GM12873 (cell line): ENCODE measurements around the gene SCNN1A.

Experiments
- TF ChIP-seq, protein P1 (sequence below): IDR thresholded peaks from 2 replicates; pipeline ENCODE4 v1.5.1; 2012; ENCODE audit warnings: low read depth, mild to moderate bottlenecking, moderate library complexity, low read length, control low read depth; ENCODE audit not compliant: insufficient read depth; ENCODE audit errors: missing control alignments

SCNN1A gene

DNA sequence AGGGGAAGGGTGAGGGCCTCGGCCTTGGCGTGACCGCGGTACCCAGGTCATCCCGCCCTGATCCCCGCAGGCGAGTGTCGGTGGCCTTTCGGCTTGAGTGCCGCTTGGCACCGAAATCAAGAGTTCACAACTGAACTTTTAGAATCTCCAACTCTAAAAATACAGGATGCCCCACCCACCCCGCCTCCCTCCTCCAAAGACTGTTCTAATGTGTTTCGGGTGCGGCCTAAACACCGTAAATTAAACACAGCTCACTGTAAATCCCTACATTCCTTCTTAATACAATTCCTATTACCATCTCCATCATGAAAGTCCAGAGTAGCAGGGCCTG is 11.4 kb downstream of the SCNN1A start:
- TF ChIP-seq, protein P1, sequence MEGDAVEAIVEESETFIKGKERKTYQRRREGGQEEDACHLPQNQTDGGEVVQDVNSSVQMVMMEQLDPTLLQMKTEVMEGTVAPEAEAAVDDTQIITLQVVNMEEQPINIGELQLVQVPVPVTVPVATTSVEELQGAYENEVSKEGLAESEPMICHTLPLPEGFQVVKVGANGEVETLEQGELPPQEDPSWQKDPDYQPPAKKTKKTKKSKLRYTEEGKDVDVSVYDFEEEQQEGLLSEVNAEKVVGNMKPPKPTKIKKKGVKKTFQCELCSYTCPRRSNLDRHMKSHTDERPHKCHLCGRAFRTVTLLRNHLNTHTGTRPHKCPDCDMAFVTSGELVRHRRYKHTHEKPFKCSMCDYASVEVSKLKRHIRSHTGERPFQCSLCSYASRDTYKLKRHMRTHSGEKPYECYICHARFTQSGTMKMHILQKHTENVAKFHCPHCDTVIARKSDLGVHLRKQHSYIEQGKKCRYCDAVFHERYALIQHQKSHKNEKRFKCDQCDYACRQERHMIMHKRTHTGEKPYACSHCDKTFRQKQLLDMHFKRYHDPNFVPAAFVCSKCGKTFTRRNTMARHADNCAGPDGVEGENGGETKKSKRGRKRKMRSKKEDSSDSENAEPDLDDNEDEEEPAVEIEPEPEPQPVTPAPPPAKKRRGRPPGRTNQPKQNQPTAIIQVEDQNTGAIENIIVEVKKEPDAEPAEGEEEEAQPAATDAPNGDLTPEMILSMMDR: no peak

- TF ChIP-seq, protein P1: no peak
Measured at GRCh38 chr12:6363330-6364043, 11.9 kb downstream of the SCNN1A start.

- TF ChIP-seq, protein P1: no peak
Measured at GRCh38 chr12:6363010-6363329, 12.4 kb downstream of the SCNN1A start.

GRCh38 chr12:6362403-6362802 is 13.0 kb downstream of the SCNN1A start:
- TF ChIP-seq, protein P1: no peak

DNA sequence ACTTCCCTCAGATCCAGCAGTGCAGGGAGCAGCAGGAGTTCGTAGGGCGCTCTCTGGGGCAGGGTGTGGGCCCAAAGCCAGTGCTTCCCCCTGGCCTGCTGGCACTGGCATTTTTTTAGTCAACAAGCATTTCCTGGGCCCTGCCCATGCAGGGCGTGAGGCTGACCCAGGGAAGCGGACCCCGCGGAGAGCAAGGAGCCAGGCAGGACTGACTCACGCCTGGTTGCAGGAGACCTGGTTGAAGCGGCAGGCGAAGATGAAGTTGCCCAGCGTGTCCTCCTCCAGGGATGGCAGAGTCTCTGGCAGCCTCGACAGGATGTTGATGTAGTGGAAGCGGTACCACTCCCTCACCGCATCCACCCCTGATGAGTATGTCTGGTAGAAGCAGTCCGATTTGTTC is 13.5 kb downstream of the SCNN1A start:
- TF ChIP-seq, protein P1: no peak

GRCh38 chr12:6360578-6361490 is 14.5 kb downstream of the SCNN1A start:
- TF ChIP-seq, protein P1: no peak

- TF ChIP-seq, protein P1: no peak
Measured at GRCh38 chr12:6360080-6360571, 15.2 kb downstream of the SCNN1A start.
